Activated CD8-positive, alpha-beta memory T cell treated with anti-CD3 and anti-CD28 coated beads for 1 hour (primary cell): ENCODE results near the gene KCNK5.

Experiments
- DNase-seq, 2 donors: peaks; one replicate each; pipeline ENCODE4 v3.0.0-alpha.2; 2020; ENCODE audit warnings: low read depth in 1 of 2; ENCODE audit errors: extremely low read depth in 1 of 2

The KCNK5 gene

DNA sequence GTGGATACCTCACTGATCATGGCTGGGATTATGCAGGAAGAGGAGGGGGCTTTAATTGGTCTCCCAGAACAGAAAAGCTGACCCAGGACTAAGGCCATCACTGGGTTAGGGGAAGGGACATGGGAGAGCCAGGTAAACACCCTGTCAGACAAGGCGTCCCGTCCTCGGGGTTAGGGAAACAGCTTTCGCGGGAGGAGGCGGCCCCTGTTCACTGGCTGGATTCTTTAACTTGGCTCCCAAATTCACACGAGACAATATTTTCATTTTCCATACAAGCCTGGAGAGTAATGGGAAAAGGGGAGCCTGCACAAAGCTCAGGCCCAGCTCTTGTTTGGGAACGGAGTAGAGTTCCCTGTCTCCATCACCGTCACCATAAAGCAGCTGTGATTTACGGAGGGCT is 29.3 kb downstream of the KCNK5 start:
- no peak for DNase-seq

DNA sequence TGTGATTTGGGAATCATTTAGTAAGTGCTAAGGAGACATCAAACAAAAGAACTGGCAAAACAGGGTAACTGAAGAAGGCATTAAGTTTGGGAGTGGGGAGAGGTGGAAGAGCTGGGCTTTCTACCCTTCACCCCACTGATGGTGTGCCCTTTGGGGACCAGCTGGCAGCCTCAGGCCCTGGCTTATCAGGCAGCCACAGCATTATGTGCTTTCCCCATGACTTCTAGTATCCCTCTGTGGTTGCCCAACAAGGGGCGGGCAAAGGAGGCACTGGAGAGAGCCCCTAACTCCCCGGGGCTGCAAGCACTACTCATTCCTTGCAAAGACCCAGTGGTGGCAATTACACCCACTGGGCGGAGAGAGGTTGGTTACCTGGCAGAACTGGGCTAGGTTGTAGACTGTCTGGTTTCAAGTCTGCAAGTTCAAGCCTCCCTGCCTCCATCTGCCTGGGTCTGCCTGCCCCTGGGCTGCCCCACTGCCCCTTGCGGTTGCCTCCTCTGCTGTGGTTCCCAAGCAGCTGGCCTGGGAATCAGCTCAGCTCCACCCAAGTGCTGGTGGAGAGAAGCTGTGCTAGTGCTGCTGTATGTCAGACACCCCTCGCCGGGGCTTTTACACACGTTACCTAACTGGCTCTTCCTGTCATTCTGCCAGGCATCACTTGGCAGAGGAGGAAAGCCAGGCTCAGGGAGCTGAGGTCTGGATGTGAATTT is 29.9 kb downstream of the KCNK5 start:
- no peak for DNase-seq

GRCh38 chr6:39198528-39198927 is 30.7 kb downstream of the KCNK5 start:
- DNase-seq, result no peak

- no peak for DNase-seq
Observed at GRCh38 chr6:39197922-39198500, 31.3 kb downstream of the KCNK5 start.

DNA sequence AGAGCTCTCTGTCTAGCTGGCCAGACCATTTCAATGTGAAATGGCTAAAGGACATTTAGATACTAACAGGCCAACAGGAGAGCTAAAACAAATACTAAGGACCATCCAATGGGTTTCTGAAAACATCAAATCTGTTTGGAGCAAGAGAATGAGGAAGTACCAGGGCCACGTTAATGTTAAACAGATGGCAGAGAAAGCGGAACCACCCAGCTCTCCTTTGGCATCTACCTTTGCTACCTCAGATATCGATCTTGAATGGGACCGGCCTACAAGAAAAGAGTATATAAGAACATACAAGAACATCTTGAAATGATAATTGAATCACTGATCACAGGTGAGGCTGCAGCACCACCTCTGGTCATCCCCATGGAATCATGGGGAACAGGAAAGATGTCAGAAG is 31.8 kb downstream of the KCNK5 start:
- DNase-seq, result no peak

- no peak for DNase-seq
Observed at GRCh38 chr6:39196673-39197091, 32.6 kb downstream of the KCNK5 start.

DNA sequence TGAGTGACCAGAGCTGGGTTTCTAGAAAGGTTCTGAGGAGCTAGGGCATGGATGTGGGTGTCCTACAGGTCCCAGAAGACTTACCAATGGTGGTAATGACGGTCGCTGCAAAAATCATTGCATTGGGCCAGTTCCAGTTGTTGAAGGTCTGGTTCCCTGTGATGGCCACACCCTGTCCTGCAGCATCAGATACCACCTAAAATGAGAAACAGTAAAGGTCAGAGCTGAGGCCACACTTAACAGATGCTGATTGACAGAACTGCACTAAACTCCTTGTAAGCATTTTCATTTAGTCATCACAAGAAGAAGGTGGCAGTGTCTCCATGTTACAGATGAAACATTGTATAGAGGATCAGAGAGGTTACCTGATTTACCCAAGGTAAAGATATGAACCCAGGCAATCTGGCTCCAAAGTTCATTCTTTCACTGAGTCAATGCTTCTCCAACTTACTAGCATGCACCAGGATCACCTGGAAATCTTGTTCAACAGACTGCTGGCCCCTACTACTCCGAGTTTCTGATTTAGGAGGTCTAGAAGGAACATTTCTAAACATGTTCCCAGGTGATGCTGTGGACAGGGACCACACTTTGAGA is 33.4 kb downstream of the KCNK5 start:
- no peak for DNase-seq

GRCh38 chr6:39194466-39194865 is 34.8 kb downstream of the KCNK5 start:
- DNase-seq, result no peak

GRCh38 chr6:39193201-39193791 is 36.0 kb downstream of the KCNK5 start:
- DNase-seq, result no peak

- no peak for DNase-seq
Observed at GRCh38 chr6:39192736-39193135, 36.5 kb downstream of the KCNK5 start.

- no peak for DNase-seq
Observed at GRCh38 chr6:39191236-39191930, 37.9 kb downstream of the KCNK5 start.

- DNase-seq, result no peak
Observed at GRCh38 chr6:39190545-39191235, 38.6 kb downstream of the KCNK5 start.

GRCh38 chr6:39189915-39190544 is 39.2 kb downstream of the KCNK5 start:
- DNase-seq, result no peak

GRCh38 chr6:39189131-39189530 is 40.1 kb downstream of the KCNK5 start:
- no peak for DNase-seq

GRCh38 chr6:39188571-39188970 is 40.7 kb downstream of the KCNK5 start:
- DNase-seq, result no peak

DNA sequence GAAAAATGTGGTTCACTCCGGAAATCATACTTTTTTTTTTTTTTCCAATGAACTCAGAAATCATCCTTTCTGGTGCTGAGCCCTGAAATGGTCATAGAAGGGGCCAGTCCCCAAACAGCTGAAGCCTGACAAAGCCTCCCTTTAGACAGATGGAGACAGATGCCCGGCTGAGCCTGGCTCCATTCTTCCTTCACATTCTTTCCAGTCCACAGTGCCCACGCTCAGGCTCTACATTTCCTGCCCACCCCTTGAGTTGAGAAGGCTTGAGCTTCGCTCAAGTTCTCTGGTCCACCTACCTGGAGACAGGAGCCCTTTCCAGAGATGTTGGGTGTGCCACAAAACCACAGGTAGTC is 41.2 kb downstream of the KCNK5 start:
- no peak for DNase-seq

DNA sequence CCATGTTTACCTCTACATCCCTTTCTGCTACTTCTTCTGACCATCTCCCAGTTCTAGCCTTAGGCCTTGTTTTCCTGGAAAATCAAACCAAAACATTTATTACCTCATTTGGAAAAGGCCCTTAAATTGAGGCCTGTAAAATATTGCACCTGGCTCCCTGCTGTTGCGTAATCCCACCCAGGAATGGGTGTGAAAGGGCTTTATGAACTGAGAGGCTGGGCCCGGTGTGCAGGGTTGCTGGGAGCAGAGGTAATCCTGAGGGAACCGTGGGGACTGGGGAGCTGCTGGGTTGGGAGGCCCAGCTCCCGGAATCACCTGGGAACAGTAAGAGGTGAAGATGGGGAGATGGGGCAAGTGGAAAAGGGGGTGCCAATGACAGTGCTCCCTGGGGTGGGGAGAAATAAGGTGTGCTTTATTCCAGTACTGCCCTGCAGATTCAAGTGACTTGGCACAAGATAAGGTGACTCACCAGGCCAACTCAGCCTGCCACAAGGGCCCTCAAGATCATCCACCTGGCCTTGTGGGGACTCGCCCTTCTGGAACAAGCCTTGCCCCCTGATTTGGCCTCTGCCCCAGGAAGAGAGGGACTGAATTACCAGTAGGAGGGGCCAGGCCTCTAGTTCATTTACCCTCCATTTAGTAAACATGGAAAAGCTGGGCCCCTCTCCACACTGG is 44.2 kb downstream of the KCNK5 start:
- DNase-seq, result no peak

- no peak for DNase-seq
Observed at GRCh38 chr6:39182604-39183003, 46.7 kb downstream of the KCNK5 start.

DNA sequence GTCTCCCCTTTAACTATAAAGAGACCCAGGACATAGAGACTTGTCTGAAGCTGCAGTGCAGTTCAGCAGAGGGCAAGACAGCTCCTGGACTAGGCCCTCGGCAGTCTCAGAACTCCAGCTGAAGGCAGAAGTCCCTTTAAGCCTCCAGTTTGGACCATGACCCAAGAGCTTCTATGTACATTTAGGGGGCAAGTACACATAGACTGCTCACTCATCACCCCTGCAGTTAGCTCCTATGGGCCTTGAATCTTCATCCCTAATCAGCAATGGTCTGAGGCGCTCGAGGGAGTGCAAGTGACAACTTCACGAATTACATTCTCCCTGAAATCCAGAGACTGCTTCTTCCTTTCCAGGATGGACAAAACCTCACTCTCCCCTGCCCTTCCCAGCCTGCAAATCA is 47.4 kb downstream of the KCNK5 start:
- DNase-seq, result no peak

DNA sequence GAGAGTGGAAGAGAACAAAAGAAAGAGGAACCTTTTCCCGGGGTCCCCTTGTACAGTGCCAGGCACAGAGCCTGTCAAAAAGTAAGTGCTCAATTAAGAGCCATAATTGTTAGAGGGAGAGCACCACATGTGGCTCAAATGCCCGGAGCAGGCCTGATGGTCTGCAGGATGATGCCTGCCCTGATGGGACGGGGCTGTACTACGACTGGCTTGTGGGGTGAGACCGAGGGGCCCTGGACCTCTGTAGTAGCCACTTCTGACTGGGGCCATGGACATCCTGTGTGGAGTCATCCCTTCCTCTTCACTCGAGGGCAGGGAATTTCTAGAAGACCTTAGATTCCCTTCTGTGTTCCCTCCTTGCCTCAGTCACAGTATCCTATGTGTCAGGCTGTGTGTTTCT is 47.9 kb downstream of the KCNK5 start:
- DNase-seq, result no peak
